HG03378 (cell line): Measurements from ENCODE around the gene TPSAB1.

Experiments
- ATAC-seq: cut with Tn5 transposase; IDR thresholded peaks from one replicate; pipeline ENCODE4 v1.9.1; 2021; ENCODE audit warnings: mild to moderate bottlenecking, moderate library complexity; ENCODE audit not compliant: unreplicated experiment

TPSAB1 gene

GRCh38 chr16:1209081-1209480 lies 31.4 kb upstream of the TPSAB1 start:
- no peak for ATAC-seq

- ATAC-seq = no peak
Measured at GRCh38 chr16:1210461-1210860, 30.0 kb upstream of the TPSAB1 start.

DNA sequence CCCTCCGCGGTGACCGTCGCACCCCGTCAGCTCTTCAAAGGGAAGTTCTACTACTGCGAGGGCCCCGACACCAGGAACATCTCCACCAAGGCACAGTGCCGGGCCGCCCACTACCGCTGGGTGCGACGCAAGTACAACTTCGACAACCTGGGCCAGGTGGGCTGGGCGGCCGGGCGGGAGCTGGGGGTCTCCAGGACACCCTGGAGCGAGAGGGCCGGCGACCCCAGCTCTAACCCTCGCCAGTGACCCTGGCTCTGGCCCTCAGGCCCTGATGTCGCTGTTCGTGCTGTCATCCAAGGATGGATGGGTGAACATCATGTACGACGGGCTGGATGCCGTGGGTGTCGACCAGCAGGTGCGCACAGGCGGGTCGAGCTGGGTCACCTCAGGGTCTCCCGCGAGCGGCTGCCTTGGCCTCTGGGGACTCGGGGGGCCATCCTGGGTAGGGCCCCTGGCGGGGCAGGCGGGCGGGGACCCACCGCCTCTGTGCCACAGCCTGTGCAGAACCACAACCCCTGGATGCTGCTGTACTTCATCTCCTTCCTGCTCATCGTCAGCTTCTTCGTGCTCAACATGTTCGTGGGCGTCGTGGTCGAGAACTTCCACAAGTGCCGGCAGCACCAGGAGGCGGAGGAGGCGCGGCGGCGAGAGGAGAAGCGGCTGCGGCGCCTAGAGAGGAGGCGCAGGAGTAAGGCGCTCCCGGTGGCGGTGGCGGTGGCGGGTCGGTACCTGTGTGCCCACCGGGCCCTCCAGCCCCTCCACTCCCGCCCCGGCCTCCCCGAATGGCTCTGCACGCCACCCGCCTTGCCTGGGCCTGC lies 28.8 kb upstream of the TPSAB1 start:
- ATAC-seq = no peak

DNA sequence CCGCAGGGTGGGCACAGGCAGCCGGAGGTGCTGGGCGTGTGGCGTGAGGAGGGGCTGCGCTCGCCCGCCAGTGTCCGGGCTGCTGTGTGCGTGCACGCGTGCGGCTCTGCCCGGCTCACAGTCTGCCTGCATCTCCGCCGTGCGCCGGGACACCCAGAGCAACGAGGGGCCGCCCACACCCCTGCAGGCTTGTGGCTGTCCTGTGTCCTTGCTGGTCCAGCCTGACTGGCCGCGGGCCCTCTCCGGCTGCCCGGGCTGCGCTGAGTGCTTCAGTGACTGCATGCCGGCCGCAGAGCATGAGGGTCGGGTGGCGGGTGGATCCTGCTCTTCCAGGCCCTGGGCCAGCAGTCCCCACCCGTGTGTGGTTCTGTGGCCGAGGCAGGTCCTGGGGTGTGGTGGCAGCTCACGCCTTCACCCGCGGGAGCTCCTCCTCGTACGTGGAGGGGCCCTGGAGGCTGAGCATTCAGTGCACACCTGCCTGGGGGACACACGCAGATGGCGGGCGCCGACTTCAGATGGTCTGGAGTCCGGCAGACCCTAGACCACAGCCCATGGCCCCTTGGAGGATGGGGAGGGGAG lies 27.8 kb upstream of the TPSAB1 start:
- ATAC-seq = no peak

GRCh38 chr16:1213231-1213630 lies 27.3 kb upstream of the TPSAB1 start:
- no peak for ATAC-seq

DNA sequence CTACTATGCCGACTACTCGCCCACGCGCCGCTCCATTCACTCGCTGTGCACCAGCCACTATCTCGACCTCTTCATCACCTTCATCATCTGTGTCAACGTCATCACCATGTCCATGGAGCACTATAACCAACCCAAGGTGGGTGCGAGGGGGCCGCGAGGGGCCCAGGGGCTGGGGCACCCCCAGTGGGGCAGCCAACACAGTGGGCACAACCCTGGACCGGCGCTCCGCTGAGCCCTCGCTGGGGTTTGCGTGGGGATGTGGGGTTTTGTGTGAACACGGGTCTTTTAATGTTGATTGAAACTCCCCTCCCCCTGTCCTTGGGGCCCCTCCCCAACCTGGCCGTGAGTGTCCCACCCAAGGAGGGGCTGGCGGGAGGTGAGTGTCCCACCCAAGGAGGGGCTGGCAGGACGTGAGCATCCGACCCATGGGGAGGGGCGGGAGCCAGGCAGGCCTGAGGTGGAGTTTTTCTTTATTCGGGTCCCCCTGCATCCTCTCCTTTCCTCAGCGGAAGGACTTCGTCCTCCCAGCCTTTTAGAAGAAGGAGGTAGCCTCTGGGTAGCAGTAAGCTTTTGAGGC lies 26.6 kb upstream of the TPSAB1 start:
- ATAC-seq = no peak

DNA sequence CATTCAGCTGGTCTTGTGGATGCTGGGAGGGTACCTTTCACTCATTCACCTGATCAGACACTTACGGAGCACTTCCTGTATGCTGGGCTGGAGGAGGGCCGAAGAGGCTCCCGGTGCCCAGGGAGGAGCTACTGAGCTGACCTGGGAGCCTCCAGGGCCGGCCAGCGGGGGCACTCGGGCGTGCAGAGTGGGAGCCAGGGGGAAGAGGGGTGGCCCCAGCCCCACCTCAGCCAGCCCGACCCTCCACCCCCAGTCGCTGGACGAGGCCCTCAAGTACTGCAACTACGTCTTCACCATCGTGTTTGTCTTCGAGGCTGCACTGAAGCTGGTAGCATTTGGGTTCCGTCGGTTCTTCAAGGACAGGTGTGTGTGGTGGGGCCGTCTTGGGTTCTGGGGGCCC lies 25.8 kb upstream of the TPSAB1 start:
- no peak for ATAC-seq

DNA sequence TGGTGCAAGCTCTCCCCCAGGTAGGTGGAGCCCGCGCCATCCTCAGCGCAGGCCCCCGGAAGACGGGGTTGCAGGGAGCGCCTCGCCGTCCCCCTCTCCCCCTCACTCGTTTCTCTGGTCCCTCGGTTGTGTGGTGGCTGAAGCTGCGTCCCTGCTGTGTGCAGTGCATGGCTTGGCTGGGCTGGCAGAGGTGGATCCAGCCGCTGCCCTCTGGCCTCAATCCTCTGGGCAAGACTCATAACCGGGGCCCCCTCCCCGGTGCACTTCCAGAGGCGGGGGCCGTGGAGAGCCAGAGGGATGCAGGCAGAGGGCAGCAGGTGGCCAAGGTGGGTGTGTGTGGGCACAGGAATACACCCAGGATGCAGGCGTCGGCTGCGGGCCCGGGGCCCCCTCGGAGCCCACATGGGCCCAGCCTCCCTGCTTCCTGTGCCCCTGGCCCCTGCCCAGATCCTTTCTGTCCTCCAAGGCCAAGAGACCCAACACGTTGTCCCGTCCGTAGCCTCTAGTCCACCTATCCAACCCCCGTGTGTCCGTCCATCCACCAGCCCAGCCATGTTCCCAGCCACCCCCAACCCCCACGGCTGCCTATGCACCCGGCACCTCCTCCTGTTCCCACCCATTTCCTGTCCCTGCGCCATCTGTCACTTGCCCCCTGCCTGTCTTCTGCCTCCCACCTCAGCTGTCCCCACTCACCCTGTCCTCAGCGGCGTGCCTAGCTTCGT lies 24.8 kb upstream of the TPSAB1 start:
- ATAC-seq = no peak

DNA sequence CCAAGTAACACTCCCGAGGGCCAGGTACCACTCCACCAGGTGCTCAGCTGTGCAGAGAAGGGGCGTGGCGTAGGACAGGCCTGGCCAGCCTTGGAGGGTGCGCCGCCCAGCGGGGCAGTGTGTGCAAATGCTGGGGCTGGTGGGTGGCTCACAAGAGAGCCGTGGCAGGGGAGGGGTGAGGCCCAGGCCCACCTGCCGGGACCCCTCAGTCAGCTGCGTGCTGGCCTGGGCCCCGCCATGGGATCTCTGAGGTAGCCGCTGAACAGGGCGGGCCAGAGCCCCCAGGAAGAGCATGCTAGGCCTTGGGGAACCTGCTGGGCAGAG lies 24.2 kb upstream of the TPSAB1 start:
- ATAC-seq = no peak

- ATAC-seq = no peak
Measured at GRCh38 chr16:1216681-1217400, 23.7 kb upstream of the TPSAB1 start.

GRCh38 chr16:1217526-1217925 lies 23.0 kb upstream of the TPSAB1 start:
- no peak for ATAC-seq

DNA sequence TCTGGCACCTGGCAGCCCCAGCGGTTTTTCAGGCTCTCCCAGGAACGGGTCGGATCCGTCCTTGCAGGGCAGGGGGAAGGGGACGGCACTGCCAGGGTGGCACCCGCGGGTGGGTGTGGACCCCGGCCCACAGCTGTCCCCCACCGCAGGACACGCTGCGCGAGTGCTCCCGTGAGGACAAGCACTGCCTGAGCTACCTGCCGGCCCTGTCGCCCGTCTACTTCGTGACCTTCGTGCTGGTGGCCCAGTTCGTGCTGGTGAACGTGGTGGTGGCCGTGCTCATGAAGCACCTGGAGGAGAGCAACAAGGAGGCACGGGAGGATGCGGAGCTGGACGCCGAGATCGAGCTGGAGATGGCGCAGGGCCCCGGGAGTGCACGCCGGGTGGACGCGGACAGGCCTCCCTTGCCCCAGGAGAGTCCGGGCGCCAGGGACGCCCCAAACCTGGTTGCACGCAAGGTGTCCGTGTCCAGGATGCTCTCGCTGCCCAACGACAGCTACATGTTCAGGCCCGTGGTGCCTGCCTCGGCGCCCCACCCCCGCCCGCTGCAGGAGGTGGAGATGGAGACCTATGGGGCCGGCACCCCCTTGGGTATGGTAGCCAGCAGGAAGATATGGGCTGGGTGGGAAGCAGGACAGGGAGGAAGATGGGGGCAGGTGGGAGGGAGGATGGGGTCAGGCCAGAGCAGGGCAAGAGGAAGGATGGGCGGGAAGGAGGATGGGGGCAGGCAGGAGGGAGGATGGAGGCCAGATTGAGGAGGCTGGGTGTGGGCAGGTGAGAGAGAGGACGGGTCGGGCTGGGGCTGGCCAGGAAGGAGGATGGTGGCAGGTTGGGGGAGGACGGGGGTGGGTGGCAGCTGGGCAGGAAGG lies 22.2 kb upstream of the TPSAB1 start:
- ATAC-seq = no peak

- no peak for ATAC-seq
Measured at GRCh38 chr16:1218930-1219611, 21.4 kb upstream of the TPSAB1 start.

- ATAC-seq = no peak
Measured at GRCh38 chr16:1220098-1220728, 20.3 kb upstream of the TPSAB1 start.

DNA sequence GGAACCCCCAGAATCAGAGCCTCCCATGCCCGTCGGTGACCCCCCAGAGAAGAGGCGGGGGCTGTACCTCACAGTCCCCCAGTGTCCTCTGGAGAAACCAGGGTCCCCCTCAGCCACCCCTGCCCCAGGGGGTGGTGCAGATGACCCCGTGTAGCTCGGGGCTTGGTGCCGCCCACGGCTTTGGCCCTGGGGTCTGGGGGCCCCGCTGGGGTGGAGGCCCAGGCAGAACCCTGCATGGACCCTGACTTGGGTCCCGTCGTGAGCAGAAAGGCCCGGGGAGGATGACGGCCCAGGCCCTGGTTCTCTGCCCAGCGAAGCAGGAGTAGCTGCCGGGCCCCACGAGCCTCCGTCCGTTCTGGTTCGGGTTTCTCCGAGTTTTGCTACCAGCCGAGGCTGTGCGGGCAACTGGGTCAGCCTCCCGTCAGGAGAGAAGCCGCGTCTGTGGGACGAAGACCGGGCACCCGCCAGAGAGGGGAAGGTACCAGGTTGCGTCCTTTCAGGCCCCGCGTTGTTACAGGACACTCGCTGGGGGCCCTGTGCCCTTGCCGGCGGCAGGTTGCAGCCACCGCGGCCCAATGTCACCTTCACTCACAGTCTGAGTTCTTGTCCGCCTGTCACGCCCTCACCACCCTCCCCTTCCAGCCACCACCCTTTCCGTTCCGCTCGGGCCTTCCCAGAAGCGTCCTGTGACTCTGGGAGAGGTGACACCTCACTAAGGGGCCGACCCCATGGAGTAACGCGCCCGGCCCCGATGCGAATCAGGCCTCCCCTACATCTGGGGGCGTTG lies 19.5 kb upstream of the TPSAB1 start:
- no peak for ATAC-seq

DNA sequence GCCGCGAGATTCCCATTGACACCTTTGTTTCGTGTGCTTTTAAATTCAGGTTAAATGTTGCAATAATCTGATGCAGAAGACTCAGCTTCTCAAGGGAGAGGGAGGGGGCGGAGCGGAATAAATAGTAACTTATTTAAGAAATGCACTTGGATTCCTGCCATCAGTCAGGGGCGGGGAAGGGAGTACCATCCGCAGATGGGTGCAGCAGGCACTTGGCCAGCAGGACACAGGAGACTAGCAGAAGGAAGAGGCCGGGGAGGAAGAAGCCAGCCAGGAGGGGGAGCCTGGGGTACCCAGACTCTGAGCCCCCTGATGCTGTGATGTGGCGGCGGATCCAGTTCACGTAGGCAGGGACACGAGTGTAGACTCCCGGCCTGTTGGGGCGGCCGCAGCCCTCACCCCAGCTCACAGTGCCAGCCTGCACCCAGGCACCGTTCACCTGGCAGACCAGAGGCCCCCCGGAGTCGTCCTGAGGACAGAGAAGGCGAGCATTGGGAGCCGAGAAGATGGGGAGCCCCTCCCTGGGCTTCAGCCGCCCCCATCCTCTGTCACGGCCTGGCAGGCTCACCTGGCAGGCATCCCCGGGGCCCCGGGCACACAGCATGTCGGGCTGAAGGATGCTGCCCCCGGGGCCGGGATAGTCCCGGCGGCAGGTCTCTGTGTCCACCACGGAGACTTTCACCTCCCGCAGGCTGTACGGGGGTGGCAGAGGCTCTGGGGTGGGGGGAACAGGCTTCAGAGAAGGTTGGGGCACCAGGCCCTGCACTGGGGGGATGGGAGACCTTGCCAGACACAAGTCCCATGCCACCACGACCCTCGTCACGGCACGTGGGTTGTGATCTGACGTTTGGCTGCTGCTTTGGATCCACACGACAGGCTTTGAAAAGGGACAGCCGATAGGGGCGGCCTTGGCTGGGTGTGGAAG lies 18.6 kb upstream of the TPSAB1 start:
- ATAC-seq = no peak
